GM12801 (cell line): ENCODE data around the gene GMCL2.

ENCODE experiments used
- TF ChIP-seq, protein P1 (sequence below): IDR thresholded peaks from one replicate; pipeline ENCODE4 v1.5.1; 2011; ENCODE audit warnings: control low read depth; ENCODE audit not compliant: insufficient read length; ENCODE audit errors: extremely low read depth

The GMCL2 gene

DNA sequence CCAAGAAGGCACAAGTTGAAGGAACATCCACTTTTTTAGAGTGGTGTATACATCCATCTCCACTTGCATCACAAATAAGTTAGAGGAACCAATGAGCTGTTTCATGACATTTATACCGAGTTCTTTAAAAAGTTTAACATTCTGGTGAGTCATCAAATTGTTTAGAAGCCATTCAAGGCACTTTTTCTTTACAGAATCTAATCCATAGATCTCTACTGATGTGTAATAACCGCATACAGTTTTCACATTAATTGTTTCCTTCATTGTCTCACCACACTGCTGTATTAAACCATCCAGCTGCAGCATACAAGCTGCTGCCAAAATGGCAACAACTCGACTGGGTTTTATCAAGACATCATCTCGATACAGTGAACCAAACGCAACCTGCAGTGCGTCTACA lies 744 bp downstream of the GMCL2 start:
- TF ChIP-seq, protein P1, sequence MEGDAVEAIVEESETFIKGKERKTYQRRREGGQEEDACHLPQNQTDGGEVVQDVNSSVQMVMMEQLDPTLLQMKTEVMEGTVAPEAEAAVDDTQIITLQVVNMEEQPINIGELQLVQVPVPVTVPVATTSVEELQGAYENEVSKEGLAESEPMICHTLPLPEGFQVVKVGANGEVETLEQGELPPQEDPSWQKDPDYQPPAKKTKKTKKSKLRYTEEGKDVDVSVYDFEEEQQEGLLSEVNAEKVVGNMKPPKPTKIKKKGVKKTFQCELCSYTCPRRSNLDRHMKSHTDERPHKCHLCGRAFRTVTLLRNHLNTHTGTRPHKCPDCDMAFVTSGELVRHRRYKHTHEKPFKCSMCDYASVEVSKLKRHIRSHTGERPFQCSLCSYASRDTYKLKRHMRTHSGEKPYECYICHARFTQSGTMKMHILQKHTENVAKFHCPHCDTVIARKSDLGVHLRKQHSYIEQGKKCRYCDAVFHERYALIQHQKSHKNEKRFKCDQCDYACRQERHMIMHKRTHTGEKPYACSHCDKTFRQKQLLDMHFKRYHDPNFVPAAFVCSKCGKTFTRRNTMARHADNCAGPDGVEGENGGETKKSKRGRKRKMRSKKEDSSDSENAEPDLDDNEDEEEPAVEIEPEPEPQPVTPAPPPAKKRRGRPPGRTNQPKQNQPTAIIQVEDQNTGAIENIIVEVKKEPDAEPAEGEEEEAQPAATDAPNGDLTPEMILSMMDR, result no peak

GRCh38 chr5:178182158-178182876 lies 4.9 kb downstream of the GMCL2 start:
- TF ChIP-seq, protein P1, result no peak

GRCh38 chr5:178180141-178180863 lies 6.9 kb downstream of the GMCL2 start:
- TF ChIP-seq, protein P1, result no peak

DNA sequence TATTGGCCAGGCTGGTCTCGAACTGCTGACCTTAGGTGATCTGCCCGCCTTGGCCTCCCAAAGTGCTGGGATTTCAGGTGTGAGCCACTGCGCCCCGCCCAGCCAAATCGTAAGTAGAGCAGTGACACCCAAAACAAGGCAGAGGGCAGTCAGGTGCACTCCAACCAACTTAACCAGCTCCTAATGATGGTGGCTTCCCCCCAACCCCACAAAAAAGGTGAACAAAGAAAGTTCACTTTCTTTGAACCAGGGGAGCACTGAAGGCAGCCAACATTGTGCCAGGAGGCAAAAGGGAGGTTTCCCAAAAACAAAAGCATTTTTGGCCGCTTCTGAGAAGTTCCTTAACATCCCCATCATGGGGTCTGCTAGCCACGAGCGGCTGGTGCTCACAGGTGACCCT lies 9.6 kb downstream of the GMCL2 start:
- TF ChIP-seq, protein P1, result no peak

GRCh38 chr5:178176791-178177190 lies 10.4 kb downstream of the GMCL2 start:
- TF ChIP-seq, protein P1, result no peak

DNA sequence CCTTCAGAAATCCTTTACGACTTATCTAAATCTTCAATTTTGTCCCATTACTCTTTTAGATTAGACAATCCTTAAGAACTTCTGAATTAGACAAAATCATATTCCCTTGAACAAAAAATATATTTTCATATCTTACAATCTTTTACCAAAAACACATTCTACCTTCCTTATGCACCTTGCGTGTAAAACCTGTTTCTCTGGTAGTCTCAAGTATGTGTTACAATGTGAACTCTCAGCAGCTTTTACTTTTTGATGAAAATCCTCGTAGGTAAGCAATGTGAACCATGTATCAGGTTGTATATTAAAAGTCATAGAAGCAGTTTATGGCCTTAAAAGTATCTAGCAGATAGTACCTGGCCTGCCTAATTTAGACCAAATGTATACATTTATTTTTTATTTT lies 12.7 kb downstream of the GMCL2 start:
- TF ChIP-seq, protein P1, result no peak

DNA sequence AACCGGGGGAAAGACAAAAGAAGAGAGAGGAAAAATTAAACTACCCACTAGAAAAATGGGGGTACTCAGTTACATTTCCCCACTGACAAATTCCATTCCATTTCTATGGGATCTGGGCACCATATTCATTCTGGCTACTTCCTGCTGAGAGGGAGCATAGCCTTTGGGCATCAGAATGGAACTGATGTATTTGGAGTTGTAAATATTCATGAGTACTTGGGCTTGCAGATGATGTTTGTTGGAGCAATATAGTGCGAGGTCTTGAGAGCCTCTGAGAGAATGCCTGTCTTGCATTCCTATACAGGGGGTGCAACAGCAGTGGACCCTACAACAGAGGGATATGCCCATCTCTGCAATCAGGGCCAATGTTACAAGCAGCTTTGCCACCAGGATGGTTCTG lies 16.7 kb downstream of the GMCL2 start:
- TF ChIP-seq, protein P1, result no peak
